Immature natural killer cell (primary cell): ENCODE data around the gene C3orf20. TPM values are rescaled to one million over a fixed set of nuclear protein-coding genes. Genes with fewer than 3 reads are reported as not detected.

Source experiments
- DNase-seq, 3 donors: peaks; one replicate each; pipeline ENCODE4 v3.0.0; 2022; ENCODE audit warnings: mixed read lengths in 1 of 3
- H3K27ac Mint-ChIP-seq, 6 donors: one replicate each; pipeline ENCODE4 v1.8.0; 2020; ENCODE audit warnings: mixed read lengths in 6 of 6, mild to moderate bottlenecking in 5 of 6, inconsistent platforms in 4 of 6, moderate library complexity in 3 of 6
- H3K27me3 Mint-ChIP-seq, 3 donors: one replicate each; pipeline ENCODE4 v1.8.0; 2020 to 2021; ENCODE audit warnings: low read depth in 3 of 3, mild to moderate bottlenecking in 3 of 3, mixed read lengths in 3 of 3, moderate library complexity in 3 of 3, inconsistent platforms in 1 of 3
- H3K36me3 Mint-ChIP-seq, 3 donors: one replicate each; pipeline ENCODE4 v1.8.0; 2020; ENCODE audit warnings: mixed read lengths in 3 of 3, inconsistent platforms in 2 of 3, mild to moderate bottlenecking in 2 of 3
- H3K4me1 Mint-ChIP-seq, 2 donors: one replicate each; pipeline ENCODE4 v1.8.0; 2020; ENCODE audit warnings: inconsistent platforms in 2 of 2, mild to moderate bottlenecking in 2 of 2, mixed read lengths in 2 of 2, moderate library complexity in 1 of 2
- H3K4me3 Mint-ChIP-seq, 5 donors: one replicate each; pipeline ENCODE4 v1.8.0; 2020; ENCODE audit warnings: mild to moderate bottlenecking in 5 of 5, mixed read lengths in 5 of 5, inconsistent platforms in 3 of 5, moderate library complexity in 3 of 5
- H3K9me3 Mint-ChIP-seq, 6 donors: one replicate each; pipeline ENCODE4 v1.8.0; 2020; ENCODE audit warnings: mild to moderate bottlenecking in 6 of 6, mixed read lengths in 6 of 6, inconsistent platforms in 4 of 6, moderate library complexity in 3 of 6
- polyA plus RNA-seq, 3 donors: library from polyadenylated mRNA; unstranded; fragments of 300-500 nt; fragmentation: Illumina TruSeq; gene quantifications; one replicate each; pipeline ENCODE4 v1.2.3, GENCODE V29; 2021

C3orf20 gene
- polyA plus RNA-seq, 3 donors from 2014 or later, result not detected

DNA sequence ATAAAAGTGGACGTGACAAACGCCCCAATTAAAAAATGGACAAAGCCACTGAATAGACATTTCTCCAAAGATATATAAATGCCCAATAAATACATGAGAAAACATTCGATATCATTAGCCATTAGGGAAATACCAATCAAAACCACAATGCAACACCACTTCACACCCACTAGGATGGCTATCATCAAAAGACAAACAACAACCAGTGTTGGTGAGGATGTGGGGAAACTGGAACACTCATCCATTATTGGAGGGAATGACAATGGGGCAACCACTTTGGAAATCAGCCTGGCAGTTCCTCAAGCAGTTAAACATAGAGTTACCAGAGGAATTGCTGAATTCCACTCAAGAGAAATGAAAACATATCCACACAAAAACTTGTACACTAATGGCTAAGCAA, 111.4 kb downstream of the C3orf20 start:
- Mint-ChIP-seq H3K9me3 (no peaks in the 10 kb centered on the region), H3K4me1 (no peaks in the 10 kb centered on the region), H3K4me3 (no peak overlapping the region), H3K36me3 (no peaks in the 10 kb centered on the region), H3K27ac (no peak overlapping the region), H3K27me3 (peaks cover 4 to 9% (median 5%) of the 10 kb centered on the region in 3 donors)
- no peak for DNase-seq

GRCh38 chr3:14787630-14788029, 112.7 kb downstream of the C3orf20 start:
- no peaks in the 10 kb centered on the region for H3K36me3 Mint-ChIP-seq
- H3K27me3 Mint-ChIP-seq, result peaks cover 4 to 11% (median 7%) of the 10 kb centered on the region in 3 donors
- no peak overlapping the region for H3K27ac Mint-ChIP-seq
- H3K4me3 Mint-ChIP-seq, result no peak overlapping the region
- DNase-seq, result no peak
- no peaks in the 10 kb centered on the region for H3K9me3 Mint-ChIP-seq
- no peaks in the 10 kb centered on the region for H3K4me1 Mint-ChIP-seq

DNA sequence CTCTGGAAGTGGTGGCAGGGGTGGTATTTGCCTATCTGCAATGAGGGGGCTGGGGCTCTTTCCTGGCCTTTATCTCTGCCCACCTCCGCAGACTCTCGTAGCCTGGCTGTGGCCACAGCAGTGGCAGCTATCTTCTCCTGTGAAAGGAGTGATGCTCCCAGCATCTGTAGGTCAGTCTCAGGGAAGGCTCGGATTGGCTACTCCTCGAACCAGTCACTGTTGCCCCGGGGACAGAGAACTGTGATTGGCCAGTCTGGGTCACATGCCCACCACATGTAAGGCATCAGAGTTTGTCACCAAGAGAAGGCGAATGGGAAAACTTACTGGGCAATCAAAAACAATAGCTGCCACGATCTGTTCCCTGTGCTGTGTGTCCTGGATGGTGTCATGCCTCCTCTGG, 113.7 kb downstream of the C3orf20 start:
- Mint-ChIP-seq H3K4me3 (no peak overlapping the region), H3K27me3 (peaks cover 1 to 11% (median 7%) of the 10 kb centered on the region in 3 donors), H3K36me3 (no peaks in the 10 kb centered on the region), H3K9me3 (no peaks in the 10 kb centered on the region), H3K4me1 (no peaks in the 10 kb centered on the region), H3K27ac (no peak overlapping the region)
- DNase-seq, result no peak

DNA sequence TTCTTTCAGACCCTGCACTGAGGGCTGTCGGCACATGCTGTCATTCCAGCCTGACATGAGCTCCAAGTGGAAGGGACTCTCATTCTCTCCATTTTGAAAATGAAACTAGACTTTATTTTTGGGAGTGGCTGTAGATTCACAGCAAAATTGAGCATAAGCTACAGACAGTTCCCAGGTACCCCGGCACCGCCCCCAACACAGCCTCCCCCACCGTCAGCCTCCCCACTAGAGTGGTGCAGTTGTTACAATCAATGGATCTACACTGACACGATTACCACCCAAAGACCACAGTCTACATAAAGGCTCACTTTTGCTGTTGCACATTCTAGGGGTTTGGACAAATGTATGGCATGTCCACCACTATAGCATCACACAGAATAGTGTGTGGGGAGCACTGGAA, 114.3 kb downstream of the C3orf20 start:
- Mint-ChIP-seq H3K27me3 (peaks cover 1 to 11% (median 7%) of the 10 kb centered on the region in 3 donors), H3K9me3 (no peaks in the 10 kb centered on the region), H3K4me3 (no peak overlapping the region), H3K4me1 (no peaks in the 10 kb centered on the region), H3K27ac (no peak overlapping the region), H3K36me3 (no peaks in the 10 kb centered on the region)
- no peak for DNase-seq

DNA sequence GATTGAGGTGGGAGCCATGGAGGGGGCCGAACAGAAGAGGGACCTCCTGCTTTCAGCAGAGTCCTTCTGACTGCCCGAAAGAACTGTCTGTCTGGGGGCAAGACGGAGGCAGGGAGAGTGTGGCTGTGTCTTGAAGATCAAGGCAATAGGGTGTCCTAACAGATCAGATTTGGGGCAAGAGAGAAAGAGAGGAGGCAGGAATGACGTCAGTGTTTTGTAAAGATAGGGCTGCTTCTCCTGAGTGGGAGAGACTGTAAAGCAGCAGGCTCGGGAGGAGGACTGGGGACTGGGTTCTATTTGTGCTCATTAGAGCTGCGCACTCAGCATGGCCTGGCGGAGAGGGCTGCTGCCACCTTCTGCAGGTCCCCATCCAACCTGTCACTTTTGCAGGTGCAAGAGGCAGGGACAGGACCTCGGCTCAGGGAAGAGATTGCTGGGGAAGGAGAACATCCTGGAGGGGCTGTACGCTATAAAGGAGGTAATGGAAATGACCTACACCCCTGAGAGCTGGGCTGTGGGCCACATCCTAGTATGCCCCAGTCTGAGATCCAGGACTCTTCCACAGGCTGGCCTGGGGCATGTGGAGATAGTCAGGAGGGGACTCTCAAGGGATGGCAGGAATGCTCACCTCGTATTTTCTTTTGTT, 114.8 kb downstream of the C3orf20 start:
- H3K36me3 Mint-ChIP-seq, result no peaks in the 10 kb centered on the region
- H3K9me3 Mint-ChIP-seq, result no peaks in the 10 kb centered on the region
- peaks cover 1 to 11% (median 7%) of the 10 kb centered on the region in 3 donors for H3K27me3 Mint-ChIP-seq
- no peak overlapping the region for H3K27ac Mint-ChIP-seq
- DNase-seq, result no peak
- no peak overlapping the region for H3K4me3 Mint-ChIP-seq
- H3K4me1 Mint-ChIP-seq, result no peaks in the 10 kb centered on the region

DNA sequence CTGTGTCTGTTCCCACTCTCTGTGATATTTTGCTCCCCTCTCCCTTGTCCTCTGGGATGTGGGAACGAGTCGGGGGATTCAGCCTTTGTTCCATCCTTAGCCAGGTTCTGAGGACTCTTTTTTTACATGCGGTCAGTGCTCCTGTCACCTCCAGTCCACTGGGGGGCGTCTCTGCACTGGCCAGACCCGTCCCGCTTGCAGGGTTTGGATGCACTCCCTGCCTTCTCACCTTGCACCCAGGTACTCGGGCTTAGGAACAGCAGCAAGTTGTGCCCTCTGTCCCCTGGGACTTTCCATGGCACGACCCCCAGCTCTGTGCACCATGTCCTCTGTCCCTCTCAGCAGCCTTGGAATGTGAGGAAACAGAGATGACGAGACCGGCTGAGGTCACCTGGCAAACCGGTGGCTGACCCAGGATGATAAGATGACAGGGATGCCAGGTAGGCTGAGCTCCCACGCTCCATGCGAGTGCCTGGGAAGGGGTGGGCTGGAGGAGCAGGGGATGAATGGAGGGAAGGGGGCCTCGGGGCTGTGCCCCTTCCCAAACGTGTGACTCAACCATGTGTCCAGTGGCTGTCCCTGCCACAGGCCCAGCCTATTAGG, 116.5 kb downstream of the C3orf20 start:
- no peak overlapping the region for H3K4me3 Mint-ChIP-seq
- H3K36me3 Mint-ChIP-seq, result no peaks in the 10 kb centered on the region
- no peak for DNase-seq
- H3K9me3 Mint-ChIP-seq, result no peaks in the 10 kb centered on the region
- peaks cover 3 to 11% (median 7%) of the 10 kb centered on the region in 3 donors for H3K27me3 Mint-ChIP-seq
- no peaks in the 10 kb centered on the region for H3K4me1 Mint-ChIP-seq
- H3K27ac Mint-ChIP-seq, result no peak overlapping the region

GRCh38 chr3:14792691-14793121, 117.8 kb downstream of the C3orf20 start:
- DNase-seq, result no peak
- Mint-ChIP-seq H3K4me1 (no peaks in the 10 kb centered on the region), H3K9me3 (no peaks in the 10 kb centered on the region), H3K36me3 (no peaks in the 10 kb centered on the region), H3K27ac (no peak overlapping the region), H3K27me3 (peaks cover 3 to 9% (median 3%) of the 10 kb centered on the region in 3 donors), H3K4me3 (no peak overlapping the region)

- Mint-ChIP-seq H3K4me3 (no peak overlapping the region), H3K4me1 (no peaks in the 10 kb centered on the region), H3K9me3 (no peaks in the 10 kb centered on the region), H3K27ac (no peak overlapping the region), H3K36me3 (no peaks in the 10 kb centered on the region), H3K27me3 (peaks cover 3 to 8% (median 3%) of the 10 kb centered on the region in 3 donors)
- no peak for DNase-seq
Observed at GRCh38 chr3:14793126-14793857, 118.4 kb downstream of the C3orf20 start.

GRCh38 chr3:14793858-14794234, 118.9 kb downstream of the C3orf20 start:
- Mint-ChIP-seq H3K27me3 (peaks cover 3 to 8% (median 3%) of the 10 kb centered on the region in 3 donors), H3K4me3 (no peak overlapping the region), H3K4me1 (no peaks in the 10 kb centered on the region), H3K9me3 (no peaks in the 10 kb centered on the region), H3K27ac (no peak overlapping the region), H3K36me3 (no peaks in the 10 kb centered on the region)
- no peak for DNase-seq

- Mint-ChIP-seq H3K4me1 (no peaks in the 10 kb centered on the region), H3K27ac (no peak overlapping the region), H3K9me3 (no peaks in the 10 kb centered on the region), H3K4me3 (no peak overlapping the region), H3K36me3 (no peaks in the 10 kb centered on the region), H3K27me3 (peaks cover 3 to 7% (median 3%) of the 10 kb centered on the region in 3 donors)
- DNase-seq, result no peak
Observed at GRCh38 chr3:14794435-14794834, 119.5 kb downstream of the C3orf20 start.

DNA sequence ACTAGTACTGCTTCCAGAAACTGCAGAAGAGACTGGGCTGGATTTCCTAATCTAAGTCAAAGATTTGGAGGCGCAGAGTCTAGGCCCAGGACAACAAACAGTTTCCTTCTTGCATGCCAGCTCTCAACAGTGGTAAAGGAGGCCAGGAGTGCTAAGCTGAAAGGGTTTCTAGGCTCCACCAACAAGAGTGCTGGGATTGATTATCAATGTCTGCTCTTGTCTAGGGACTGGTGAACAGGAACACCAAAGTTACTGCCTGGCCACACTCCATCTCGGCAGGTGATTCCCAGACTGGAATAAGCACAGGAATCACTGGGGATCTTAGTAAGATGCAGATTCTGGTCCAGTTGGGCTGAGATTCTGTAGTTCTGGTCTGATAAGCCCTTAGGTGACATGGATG, 121.1 kb downstream of the C3orf20 start:
- no peak overlapping the region for H3K27ac Mint-ChIP-seq
- no peak for DNase-seq
- H3K27me3 Mint-ChIP-seq, result peaks cover 2 to 6% (median 3%) of the 10 kb centered on the region in 3 donors
- H3K9me3 Mint-ChIP-seq, result no peaks in the 10 kb centered on the region
- no peaks in the 10 kb centered on the region for H3K4me1 Mint-ChIP-seq
- H3K4me3 Mint-ChIP-seq, result no peak overlapping the region
- H3K36me3 Mint-ChIP-seq, result no peaks in the 10 kb centered on the region

DNA sequence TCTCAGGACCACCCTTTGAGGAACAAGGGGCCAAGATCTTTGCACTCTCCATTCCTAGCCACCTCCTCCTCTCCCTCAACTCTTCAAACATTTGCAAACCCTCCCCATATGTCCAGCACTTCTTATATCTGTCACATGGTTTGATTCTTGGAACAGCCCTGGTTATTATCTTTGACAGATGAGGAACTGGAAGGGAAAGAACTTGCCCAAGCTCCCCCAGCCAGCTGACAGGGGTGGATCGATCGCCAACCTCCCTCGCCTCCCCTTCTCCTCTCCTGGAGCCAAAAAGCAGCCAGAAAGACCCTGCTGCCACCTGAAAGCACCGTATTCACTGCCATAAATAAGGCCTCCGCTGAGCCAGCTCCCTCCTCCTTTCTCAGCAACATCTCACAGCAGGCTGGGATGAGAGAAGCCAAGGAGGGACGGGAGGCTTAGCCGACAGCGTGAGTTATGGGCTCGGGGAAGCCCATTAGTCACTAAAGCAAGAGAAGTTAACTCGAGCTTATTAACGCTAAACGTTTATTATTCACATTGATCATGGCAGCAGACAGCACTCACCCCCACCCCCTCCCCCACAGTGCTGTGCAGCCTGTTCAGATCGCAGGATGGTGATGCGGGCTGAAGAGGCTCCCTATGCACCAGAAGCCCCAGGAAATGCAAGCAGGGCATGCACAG, 121.6 kb downstream of the C3orf20 start:
- Mint-ChIP-seq H3K4me1 (no peaks in the 10 kb centered on the region), H3K36me3 (no peaks in the 10 kb centered on the region), H3K4me3 (no peak overlapping the region), H3K27me3 (peaks cover under 1 to 3% (median 2%) of the 10 kb centered on the region in 3 donors), H3K9me3 (no peaks in the 10 kb centered on the region), H3K27ac (no peak overlapping the region)
- no peak for DNase-seq

DNA sequence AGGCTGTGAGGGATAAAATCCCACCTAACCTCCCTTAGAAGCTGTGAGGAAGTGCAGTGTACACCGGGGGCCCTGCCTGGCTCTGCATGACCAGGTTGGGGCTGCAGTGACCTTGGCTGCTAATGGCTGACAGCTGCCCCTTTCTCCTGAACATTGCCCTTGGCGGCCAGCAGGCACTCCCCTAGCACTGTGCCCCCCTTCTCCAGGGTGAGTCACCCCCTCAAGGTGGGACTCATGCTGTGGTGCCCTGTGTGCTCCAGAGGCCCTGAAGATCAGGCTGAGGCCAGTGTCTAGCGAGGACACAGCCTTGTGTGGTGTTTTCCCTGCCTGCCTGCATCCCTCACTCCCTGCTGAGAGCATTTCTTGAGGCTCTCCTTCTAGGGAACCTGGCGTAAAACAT, 122.8 kb downstream of the C3orf20 start:
- DNase-seq, result no peak
- no peaks in the 10 kb centered on the region for H3K9me3 Mint-ChIP-seq
- H3K27me3 Mint-ChIP-seq, result peaks cover 0 to 3% (median 2%) of the 10 kb centered on the region in 3 donors
- H3K36me3 Mint-ChIP-seq, result no peaks in the 10 kb centered on the region
- H3K4me3 Mint-ChIP-seq, result no peak overlapping the region
- no peak overlapping the region for H3K27ac Mint-ChIP-seq
- no peaks in the 10 kb centered on the region for H3K4me1 Mint-ChIP-seq

DNA sequence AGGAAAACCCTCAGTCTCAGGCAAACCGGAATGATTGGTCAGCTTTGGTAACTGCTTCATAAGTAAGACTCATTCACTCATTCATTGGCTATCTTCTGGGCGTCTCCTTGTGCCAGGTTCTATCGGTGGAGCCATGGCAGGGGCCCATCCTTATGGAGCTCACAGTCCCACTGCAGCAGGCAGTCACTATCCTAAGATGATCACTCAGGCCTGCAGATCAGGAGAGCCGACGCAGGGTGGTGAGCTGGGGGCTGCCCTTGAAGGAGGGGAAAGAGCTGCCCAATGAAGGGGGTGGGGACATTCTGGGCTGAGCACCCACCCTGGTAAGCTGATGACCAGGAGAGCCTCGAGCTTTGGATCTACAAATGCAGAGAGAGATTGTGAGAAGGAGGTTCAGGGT, 123.3 kb downstream of the C3orf20 start:
- Mint-ChIP-seq H3K27me3 (peaks cover 0 to 5% (median 3%) of the 10 kb centered on the region in 3 donors), H3K4me3 (no peak overlapping the region), H3K36me3 (no peaks in the 10 kb centered on the region), H3K27ac (no peak overlapping the region), H3K4me1 (no peaks in the 10 kb centered on the region), H3K9me3 (no peaks in the 10 kb centered on the region)
- no peak for DNase-seq
